HG02970 (cell line): ENCODE data around the gene CD8B.
"Not testable (repeated sequence)": the region's sequence is repeated elsewhere in the genome, so short reads cannot be mapped to it uniquely, and the experiment has no call there.

Source experiments
- ATAC-seq: cut with Tn5 transposase; IDR thresholded peaks from one replicate; pipeline ENCODE4 v1.9.1; 2021; ENCODE audit warnings: mild to moderate bottlenecking, moderate library complexity, moderate number of reproducible peaks; ENCODE audit not compliant: unreplicated experiment, low FRiP score

CD8B gene

DNA sequence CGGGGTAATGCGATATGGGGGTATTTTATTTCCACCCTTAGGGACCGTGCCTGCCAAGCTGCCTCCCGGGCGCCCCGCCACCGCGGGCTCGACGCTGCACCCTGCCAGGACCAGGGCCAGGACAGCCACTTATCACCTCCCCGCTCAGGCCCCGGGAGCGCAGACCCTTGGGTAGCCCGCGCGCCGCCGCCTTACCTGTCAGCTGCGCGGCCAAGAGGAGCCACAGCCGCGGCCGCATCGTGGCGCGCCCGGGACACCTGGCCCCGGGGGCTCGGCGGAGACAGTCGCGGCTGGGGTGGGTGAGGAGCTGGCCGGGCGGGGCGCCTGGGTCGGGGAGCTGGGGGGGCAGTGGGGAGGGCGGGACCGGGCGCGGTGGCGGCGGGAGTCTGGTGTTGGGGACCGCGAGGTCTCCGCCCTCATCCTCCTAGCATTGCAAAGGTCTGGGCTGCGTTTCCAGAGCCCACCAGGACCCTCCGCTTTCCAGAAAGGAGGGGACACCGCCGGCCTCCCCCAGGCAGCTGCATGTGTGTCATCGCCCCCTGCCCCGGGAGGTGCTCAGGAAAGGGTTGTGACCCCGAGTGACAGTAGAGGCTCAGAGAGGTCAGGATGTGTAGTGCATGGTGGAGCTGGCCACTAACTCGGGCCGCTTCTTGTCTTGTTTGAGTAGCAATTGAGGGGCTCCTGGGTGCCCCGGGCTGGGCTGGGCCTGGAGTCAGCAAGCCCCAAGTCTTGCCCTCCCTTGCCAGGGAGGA is at the start of gene CD8B:
Gene CD8B, minus strand, starts transcription at position 259 of the 752 bp plus-strand sequence. Its CDS starts 21 bp downstream, at position 238.
- not testable (repeated sequence) for ATAC-seq

- ATAC-seq = not testable (repeated sequence)
Observed at GRCh38 chr2:86905868-86906267, 44.2 kb upstream of the CD8B start.

DNA sequence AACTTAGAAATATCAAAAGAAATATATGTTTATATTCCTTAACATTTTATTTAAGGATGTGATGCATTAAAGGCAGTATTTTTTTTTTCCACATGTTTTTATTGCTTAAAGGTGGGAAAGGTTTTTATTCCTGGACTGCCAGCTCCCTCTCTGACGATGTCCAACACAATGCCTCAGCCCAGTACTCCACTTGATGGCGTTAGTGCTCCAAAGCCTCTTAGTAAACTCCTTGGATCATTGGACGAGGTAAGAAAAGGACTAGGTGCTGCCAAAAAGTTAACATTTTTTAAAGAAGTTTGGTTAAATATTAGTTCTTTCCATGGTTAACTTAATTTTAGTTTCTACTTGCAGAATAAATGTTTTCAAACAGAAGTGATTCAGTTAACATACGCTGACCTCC is 39.0 kb upstream of the CD8B start:
- not testable (repeated sequence) for ATAC-seq

- not testable (repeated sequence) for ATAC-seq
Observed at GRCh38 chr2:86886026-86886425, 24.3 kb upstream of the CD8B start.

GRCh38 chr2:86882865-86883264 is 21.2 kb upstream of the CD8B start:
- ATAC-seq = not testable (repeated sequence)

DNA sequence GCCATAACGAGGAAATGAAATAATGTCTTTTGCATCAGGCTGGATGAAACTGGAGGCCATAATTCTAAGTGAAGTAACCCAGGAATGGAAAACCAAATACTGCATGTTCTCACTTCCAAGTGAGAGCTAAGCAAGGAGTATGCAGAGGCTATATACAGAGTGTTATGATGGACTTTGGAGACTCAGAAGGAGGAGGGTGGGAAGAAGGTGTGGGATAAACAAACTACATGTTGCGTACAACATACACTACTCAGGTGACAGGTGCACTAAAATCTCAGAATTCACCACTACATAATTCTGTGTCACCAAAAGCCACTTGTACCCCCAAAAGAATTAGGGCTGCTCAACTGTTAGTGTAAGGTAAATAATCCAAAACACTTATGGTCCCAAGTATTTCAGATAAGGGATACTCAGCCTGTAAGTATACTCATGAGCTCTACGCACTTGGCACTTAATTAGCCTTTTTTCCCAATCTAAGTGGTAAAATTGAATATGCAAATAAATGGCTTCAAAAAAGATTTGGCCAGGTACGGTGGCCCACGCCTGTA is 20.5 kb upstream of the CD8B start:
- ATAC-seq = not testable (repeated sequence)

DNA sequence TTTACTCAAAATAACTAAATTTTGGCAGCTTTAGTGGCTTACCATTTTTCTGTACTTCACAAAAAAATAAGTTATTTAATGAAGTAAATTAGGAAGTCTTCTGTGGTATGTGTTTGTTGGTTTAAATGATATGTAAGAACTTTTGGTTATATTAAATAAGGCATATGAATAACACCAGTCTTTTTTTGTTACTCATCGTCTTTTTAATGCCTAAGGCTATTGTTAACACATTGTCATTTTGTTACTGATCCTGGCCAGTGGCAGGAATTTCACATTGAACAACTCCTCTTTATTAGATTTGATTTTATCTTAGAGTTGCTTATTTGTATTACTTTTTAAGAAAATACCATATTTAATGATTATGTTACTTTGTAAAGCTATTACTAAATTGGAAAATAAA is 17.3 kb upstream of the CD8B start:
- ATAC-seq = not testable (repeated sequence)

DNA sequence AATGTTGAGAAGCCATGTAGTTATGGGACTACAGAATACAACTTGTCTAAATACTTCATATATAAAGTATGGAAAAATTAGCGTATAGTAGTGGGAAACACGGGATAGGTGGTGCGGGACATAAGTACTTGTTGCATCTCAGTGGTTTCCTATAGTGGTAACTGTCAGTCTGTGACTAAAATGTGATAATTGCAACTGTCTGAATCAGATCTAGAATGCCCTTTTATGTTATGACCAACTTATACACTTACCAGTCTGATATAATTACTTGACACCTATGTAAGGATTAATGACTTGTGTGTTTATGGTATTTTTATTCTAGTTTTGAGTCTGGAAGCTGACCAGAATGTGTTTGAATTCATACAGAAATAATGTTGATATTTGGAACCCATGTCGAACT is 9.3 kb upstream of the CD8B start:
- ATAC-seq = not testable (repeated sequence)

- not testable (repeated sequence) for ATAC-seq
Observed at GRCh38 chr2:86868895-86869468, 7.3 kb upstream of the CD8B start.

DNA sequence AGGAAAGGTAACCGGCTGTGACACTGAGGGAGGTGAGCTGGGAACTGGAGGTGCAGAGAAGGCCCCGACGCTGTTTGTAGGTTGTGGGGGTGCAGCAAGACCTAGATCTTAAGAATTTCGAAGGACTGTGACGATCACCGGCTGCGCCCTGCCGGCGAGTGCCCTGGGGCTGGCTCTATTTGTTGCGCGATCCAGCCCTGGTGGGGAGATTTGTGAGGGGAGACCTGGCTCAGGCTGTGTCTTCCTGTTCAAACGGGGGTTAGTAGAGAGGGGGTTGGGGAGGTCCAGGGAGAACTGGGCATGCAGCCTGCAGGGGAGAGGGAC is 656 bp upstream of the CD8B start:
- ATAC-seq = not testable (repeated sequence)

DNA sequence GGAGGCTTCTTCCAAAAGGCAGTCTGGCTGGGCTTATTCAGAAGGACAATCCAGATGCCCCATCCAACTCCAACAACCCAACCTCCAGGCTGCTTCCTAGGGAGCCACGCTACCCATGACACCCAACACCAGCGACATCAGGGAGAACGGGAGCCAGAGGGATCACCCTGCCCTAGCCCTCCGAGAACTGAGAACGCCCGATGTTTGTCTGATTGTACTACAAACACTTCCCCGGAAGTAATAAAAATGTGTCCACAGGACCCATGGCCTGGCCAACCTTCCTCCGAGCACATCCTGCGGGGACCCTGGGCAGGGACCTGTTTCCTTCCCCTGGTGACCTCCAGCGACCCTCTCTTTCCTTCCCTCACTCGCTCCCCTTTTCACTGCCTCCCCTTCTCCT is 511 bp downstream of the CD8B start:
- not testable (repeated sequence) for ATAC-seq

- ATAC-seq = not testable (repeated sequence)
Observed at GRCh38 chr2:86860573-86860972, 1.1 kb downstream of the CD8B start.

DNA sequence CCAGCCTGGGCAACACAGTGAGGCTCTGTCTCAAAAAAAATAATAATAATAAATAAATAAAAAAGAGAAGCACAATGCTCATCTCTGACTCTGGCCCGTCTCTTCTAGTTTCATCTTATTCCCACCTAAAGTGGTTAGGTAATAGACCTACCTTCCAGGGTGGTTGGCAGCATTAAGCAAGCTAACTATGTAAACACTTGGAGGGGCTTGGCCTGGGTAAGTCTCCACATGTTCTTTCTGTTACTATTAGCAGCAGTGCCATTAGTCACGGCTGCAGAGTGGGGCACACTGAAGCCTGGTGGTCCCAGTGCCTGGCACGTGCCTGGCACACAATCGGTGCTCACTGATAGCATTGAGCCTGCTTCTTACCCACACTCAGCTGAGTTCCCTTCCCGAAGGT is 4.0 kb downstream of the CD8B start:
- ATAC-seq = not testable (repeated sequence)

DNA sequence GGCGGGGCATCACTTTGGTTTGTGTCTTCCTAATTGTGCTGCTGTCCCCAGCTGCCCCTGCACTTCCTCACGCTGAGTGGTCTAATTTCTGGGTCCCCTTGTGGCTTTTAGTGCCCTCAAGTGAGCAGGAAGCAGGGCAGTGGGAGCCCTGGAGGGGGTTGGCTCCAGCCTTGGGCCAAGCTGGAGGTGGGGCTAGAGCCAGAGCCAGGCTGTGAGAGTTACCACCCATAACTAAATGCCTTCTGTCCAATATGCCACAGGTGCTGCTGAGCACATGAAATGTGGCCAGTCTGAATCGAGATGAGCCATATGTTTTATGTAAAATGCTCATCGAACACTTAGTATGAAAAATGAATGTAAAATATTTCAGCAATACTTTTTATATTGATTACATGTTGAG is 5.2 kb downstream of the CD8B start:
- not testable (repeated sequence) for ATAC-seq

DNA sequence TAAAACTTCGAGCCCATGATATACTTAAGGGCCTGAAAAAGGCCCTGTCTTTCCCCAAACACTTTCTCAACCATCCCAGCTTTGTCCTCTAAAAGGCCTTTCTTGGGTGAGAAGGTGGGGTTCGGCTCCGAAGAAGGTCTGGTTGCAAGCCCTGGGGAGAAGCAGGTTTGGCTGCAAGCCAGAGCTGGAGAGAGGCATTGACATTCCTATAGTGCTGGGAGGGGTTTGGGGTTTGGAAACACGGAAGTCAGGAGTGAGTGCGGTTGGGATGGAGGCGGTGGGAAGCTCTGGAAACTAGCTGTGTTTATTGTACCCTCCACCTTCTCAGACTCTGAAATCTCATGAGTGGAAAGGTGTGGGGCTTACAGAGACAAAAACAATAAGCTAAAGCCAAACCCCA is 5.7 kb downstream of the CD8B start:
- ATAC-seq = not testable (repeated sequence)

- ATAC-seq = not testable (repeated sequence)
Observed at GRCh38 chr2:86851581-86851980, 10.1 kb downstream of the CD8B start.

DNA sequence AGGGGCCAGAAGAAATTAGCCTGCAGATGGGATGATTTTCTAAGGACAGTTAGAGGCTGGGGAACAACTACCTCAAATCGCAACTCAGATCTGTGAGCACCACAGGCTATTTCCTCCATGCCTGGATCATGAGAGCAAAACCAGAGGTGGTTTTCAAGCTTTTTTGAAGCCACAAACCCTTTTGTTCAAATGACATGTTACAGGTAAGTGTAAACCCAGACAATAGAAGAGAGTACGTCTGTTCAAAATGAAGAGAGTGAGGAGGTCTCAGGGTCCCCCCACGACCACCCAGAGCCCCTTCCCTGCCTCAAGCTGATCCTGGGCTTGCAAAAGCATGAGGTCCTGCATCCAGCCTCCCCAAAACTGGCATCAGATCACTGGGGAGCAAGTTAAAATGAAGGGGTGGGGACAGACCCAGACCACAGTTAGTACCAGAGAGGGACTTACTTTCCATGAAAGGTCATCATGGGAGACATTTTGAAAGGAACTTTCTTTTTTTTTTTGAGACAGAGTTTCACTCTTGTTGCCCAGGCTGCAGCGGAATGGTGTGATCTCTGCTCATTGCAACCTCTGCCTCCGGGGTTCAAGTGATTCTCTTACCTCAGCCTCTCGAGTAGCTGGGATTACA is 19.0 kb downstream of the CD8B start:
- not testable (repeated sequence) for ATAC-seq

DNA sequence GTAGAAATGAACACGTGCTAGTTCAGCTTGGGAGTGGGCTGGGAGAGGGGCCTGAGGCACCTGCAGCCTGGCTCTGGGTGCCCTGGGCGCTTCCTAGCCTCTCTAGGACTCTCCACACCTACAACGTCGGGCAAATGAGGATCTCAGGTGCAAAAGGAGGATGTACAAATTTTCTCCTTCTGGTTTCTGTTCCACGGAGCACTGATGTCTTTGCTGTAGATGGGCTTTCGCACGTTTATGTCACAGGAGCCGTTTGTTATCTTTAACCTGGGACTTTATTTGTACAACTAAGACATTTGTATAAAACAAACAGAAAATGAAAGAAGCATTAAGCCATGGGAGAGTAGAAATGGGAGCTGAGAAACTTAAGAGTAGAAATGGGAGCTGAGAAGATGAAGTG is 20.4 kb downstream of the CD8B start:
- ATAC-seq = not testable (repeated sequence)

DNA sequence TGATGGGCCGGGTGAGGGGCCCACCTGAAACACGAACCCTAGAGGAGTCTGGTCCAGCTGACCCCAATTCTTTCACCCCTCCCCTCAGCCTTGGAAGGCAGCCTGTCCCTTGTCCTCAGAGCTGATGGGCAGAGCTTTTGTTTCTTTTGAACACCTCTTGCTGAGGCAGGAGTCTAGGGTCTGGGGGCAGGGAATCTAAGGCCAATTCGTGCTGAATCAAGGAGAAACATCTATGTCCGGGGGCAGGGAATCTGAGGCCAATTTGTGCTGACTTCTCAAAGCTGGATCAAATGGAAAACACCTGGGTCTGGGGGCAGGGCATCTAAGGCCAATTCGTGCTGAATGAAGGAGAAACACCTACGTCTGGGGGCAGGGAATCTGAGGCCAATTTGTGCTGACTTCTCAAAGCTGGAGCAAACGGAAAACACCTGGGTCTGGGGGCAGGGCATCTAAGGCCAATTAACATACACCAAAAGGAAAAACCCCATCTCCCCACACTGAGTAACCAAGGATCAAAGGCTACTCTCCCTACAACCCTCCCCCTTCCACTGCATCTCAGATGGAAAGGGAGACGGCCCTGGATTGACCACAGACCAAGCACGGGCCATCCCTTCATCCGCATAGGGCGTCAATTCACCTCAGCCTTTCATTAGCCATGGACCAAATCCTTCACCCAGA is 21.7 kb downstream of the CD8B start:
- not testable (repeated sequence) for ATAC-seq

GRCh38 chr2:86839455-86839854 is 22.2 kb downstream of the CD8B start:
- not testable (repeated sequence) for ATAC-seq

GRCh38 chr2:86837714-86838113 is 24.0 kb downstream of the CD8B start:
- ATAC-seq = not testable (repeated sequence)
